ENCODE results near the gene INKA2.

- TF ChIP-seq EZH2 (IDR thresholded peaks at IDR 0.05) (no peak), FOXP2 (optimal IDR thresholded peaks at IDR 0.05; ENCODE audit: control extremely low read depth, extremely low read length, insufficient read depth) (no peak), POLR2AphosphoS5 (IDR thresholded peaks at IDR 0.05; ENCODE audit: borderline replicate concordance, low read depth, low read length) (no peak)
Measured at GRCh38 chr1:111778541-111779051, 39.4 kb upstream of the INKA2 start.
